ENCODE results near the gene CEP76.
"Not testable (repeated sequence)": the region's sequence is repeated elsewhere in the genome, so short reads cannot be mapped to it uniquely, and the experiment has no call there.

Gene CEP76

DNA sequence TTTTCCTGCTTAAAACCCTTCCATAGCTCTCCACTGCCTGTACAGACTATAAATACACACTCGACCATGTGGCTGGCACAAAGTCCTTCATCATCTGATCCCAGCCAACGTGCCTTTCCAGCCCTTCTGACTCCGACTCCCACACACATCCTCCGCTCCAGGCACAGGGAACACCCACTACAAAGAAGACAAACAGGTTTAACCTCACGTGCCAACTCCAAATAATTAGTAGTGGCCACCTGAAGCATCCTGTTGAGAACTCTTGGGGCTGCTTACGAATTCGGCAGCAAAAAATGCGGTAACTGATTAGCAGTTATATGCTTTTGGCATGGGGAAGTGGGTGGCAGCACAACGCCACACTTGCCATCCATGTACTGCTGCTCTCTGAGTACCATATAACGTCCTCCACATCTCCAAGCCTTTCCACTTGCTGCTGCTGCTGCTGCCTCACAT lies 56.7 kb downstream of the CEP76 start:
- no peak overlapping the region for H3K4me3 ChIP-seq (ENCODE audit: insufficient read depth, low read depth, low read length)
- 87 to 88% methylated on average over 10 of the region's 10 CpGs for WGBS, 2 experiments
- no peak overlapping the region for H3K27ac ChIP-seq (ENCODE audit: insufficient read depth, low read depth, low read length, poor library complexity, severe bottlenecking)
- no peaks in the 10 kb centered on the region for H3K9me3 ChIP-seq (ENCODE audit: control insufficient read depth, low read length)
- no peaks in the 10 kb centered on the region for H3K36me3 ChIP-seq (ENCODE audit: control insufficient read depth, insufficient read depth, low read length)
- H3K27me3 ChIP-seq (ENCODE audit: control insufficient read depth, insufficient read depth, low read length, poor library complexity, severe bottlenecking): no peaks in the 10 kb centered on the region
- H3K4me1 ChIP-seq (ENCODE audit: control insufficient read depth, insufficient read depth, low read length): no peaks in the 10 kb centered on the region

DNA sequence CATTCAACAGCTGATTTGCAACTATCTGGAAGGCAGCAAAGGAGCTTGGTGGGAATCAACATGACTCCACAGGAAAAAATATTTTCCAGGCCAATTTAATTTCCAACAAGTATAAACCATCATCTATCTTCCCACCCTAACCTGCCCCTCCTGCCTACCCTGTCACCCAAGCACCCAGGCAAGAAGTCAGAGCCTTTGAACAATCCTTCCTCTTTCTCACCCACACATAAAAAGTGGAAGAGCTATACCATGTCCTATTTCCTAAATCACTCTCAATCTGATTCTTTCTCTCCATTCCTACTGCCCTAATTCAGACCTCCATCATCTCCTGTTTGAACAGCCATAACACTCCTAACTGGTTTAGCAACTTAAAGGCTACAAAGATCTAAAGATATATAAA lies 57.3 kb downstream of the CEP76 start:
- Histone ChIP-seq H3K9me3 (ENCODE audit: control insufficient read depth, low read length) (no peaks in the 10 kb centered on the region), H3K4me3 (ENCODE audit: insufficient read depth, low read depth, low read length) (no peak overlapping the region), H3K4me1 (ENCODE audit: control insufficient read depth, insufficient read depth, low read length) (no peaks in the 10 kb centered on the region), H3K36me3 (ENCODE audit: control insufficient read depth, insufficient read depth, low read length) (no peaks in the 10 kb centered on the region), H3K27me3 (ENCODE audit: control insufficient read depth, insufficient read depth, low read length, poor library complexity, severe bottlenecking) (no peaks in the 10 kb centered on the region), H3K27ac (ENCODE audit: insufficient read depth, low read depth, low read length, poor library complexity, severe bottlenecking) (no peak overlapping the region)

DNA sequence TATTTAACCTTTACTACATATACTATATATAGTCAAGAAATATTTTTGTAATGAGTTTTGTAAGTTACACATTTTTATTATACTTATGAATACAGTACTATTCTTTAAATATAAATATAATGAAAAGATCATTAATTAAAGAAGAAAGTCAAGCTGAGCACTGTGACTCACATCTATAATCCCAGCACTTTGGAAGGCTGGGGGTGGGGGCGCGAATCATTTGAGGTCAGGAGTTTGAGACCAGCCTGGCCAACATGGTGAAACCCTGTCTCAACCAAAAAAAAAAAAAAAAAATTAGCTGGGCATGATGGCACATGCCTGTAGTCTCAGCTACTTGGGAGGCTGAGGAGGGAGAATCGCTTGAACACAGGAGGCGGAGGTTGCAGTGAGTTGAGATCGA lies 58.8 kb downstream of the CEP76 start:
- not testable (repeated sequence) for H3K9me3 ChIP-seq (ENCODE audit: control insufficient read depth, low read length); H3K27me3 ChIP-seq (ENCODE audit: control insufficient read depth, insufficient read depth, low read length, poor library complexity, severe bottlenecking); H3K36me3 ChIP-seq (ENCODE audit: control insufficient read depth, insufficient read depth, low read length); H3K4me3 ChIP-seq (ENCODE audit: insufficient read depth, low read depth, low read length); H3K27ac ChIP-seq (ENCODE audit: insufficient read depth, low read depth, low read length, poor library complexity, severe bottlenecking); H3K4me1 ChIP-seq (ENCODE audit: control insufficient read depth, insufficient read depth, low read length)
- 85 to 89% methylated on average over 5 of the region's 5 CpGs for WGBS, 2 experiments

DNA sequence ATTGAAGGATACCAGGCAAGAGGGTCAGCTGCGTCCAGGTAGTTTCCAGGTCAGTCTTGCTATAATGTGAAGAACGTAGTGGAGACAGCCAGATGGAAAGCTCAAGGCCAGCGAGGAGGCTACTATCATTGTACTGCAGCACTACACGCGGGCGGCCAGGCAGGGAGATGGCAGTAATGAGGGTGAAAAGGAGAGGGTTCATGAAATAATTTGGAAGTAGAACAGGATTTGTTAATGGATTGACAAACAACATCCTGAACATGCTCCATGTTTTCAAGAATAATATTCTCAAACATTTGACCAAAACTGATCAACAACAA lies 61.7 kb downstream of the CEP76 start:
- WGBS, 2 experiments: 87 to 89% methylated on average over 6 of the region's 6 CpGs
- H3K4me1 ChIP-seq (ENCODE audit: control insufficient read depth, insufficient read depth, low read length): no peaks in the 10 kb centered on the region
- H3K4me3 ChIP-seq (ENCODE audit: insufficient read depth, low read depth, low read length): no peak overlapping the region
- no peaks in the 10 kb centered on the region for H3K36me3 ChIP-seq (ENCODE audit: control insufficient read depth, insufficient read depth, low read length)
- H3K9me3 ChIP-seq (ENCODE audit: control insufficient read depth, low read length): no peaks in the 10 kb centered on the region
- no peaks in the 10 kb centered on the region for H3K27me3 ChIP-seq (ENCODE audit: control insufficient read depth, insufficient read depth, low read length, poor library complexity, severe bottlenecking)
- H3K27ac ChIP-seq (ENCODE audit: insufficient read depth, low read depth, low read length, poor library complexity, severe bottlenecking): no peak overlapping the region

DNA sequence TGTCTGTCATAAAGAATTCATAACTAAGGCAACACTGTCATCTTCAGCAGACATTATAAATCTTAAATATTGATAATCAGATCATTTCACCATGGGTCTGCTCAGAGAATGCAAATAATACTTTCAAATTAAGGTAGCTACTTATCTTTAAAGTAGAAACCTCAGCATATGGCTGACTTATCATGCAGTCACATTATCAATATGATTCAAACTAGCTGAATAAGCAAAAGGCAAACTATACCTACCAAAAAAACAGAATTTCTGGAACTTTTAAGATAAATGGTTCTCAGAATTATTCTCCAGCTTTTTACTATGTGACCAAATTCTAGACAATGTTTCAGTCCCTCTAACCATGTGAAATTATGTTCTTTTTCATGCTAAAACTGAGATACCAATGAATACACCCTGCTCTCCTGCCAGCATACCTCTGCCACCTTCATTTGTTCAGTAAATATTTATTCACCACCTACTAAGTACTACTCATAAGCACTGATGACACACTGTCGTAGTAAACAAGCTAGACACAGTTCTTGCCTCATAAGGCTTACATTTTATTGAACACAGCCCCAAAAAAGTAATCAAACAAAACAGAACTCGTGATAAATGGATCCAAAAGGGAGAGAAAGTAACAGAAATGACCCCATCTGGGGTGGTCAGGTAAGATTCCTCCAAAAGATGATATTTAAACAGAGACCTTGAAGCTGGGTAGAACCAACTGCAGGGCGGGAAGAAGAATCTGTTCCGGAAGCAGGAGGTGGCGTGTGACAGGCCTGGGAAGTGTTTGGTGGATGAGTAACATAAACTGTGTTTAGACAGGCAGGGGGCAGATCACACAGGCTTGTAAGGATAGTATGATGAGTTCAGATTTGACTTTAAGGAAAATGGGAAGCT lies 62.3 kb downstream of the CEP76 start:
- H3K9me3 ChIP-seq (ENCODE audit: control insufficient read depth, low read length): no peaks in the 10 kb centered on the region
- H3K36me3 ChIP-seq (ENCODE audit: control insufficient read depth, insufficient read depth, low read length): no peaks in the 10 kb centered on the region
- no peak overlapping the region for H3K27ac ChIP-seq (ENCODE audit: insufficient read depth, low read depth, low read length, poor library complexity, severe bottlenecking)
- no peaks in the 10 kb centered on the region for H3K27me3 ChIP-seq (ENCODE audit: control insufficient read depth, insufficient read depth, low read length, poor library complexity, severe bottlenecking)
- H3K4me3 ChIP-seq (ENCODE audit: insufficient read depth, low read depth, low read length): no peak overlapping the region
- no peaks in the 10 kb centered on the region for H3K4me1 ChIP-seq (ENCODE audit: control insufficient read depth, insufficient read depth, low read length)
- 73% methylated on average over 5 of the region's 5 CpGs for WGBS, 2 experiments

- no peak overlapping the region for H3K27ac ChIP-seq (ENCODE audit: insufficient read depth, low read depth, low read length, poor library complexity, severe bottlenecking)
- no peak overlapping the region for H3K4me3 ChIP-seq (ENCODE audit: insufficient read depth, low read depth, low read length)
- no peaks in the 10 kb centered on the region for H3K27me3 ChIP-seq (ENCODE audit: control insufficient read depth, insufficient read depth, low read length, poor library complexity, severe bottlenecking)
- H3K4me1 ChIP-seq (ENCODE audit: control insufficient read depth, insufficient read depth, low read length): no peaks in the 10 kb centered on the region
- H3K36me3 ChIP-seq (ENCODE audit: control insufficient read depth, insufficient read depth, low read length): no peaks in the 10 kb centered on the region
- WGBS, 2 experiments: 63 to 64% methylated on average over 3 of the region's 3 CpGs
- no peaks in the 10 kb centered on the region for H3K9me3 ChIP-seq (ENCODE audit: control insufficient read depth, low read length)
Measured at GRCh38 chr18:12638644-12639124, 63.8 kb downstream of the CEP76 start.

DNA sequence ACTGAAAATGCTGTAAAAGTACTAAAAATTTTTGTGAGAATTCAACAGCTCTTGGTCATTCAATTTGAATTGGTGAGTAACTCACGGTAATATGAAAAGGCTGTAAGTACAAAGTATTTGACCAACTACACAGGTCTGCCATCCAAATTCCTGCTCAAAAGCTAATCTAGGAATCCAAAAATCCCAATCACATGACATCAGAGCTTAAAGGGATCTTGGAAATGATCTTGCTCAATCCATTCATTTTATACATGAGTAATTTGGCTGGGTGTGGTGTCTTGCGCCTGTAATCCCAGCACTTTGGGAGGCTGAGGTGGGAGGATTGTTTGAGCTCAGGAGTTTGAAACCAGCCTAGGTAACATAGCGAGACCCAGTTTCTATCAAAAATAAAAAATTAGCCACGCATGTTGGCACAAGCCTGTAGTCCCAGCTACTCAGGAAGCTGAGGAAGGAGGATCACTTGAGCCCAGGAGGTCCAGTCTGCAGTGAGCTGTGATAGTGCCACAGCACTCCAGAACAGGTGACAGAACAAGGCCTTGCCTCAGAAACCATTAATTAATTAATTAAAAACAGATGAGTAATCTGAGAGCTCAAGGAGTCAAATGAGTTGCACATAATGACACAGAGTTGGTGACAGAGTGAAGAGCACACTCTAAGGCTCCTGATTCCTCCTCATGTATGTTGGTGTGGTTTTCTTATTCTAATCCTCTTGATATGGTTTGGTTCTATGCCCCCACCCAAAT lies 64.5 kb downstream of the CEP76 start:
- WGBS, 2 experiments: 90 to 93% methylated on average over 4 of the region's 4 CpGs
- H3K27me3 ChIP-seq (ENCODE audit: control insufficient read depth, insufficient read depth, low read length, poor library complexity, severe bottlenecking): no peaks in the 10 kb centered on the region
- no peak overlapping the region for H3K27ac ChIP-seq (ENCODE audit: insufficient read depth, low read depth, low read length, poor library complexity, severe bottlenecking)

GRCh38 chr18:12637393-12637792 lies 65.1 kb downstream of the CEP76 start:
- H3K27ac ChIP-seq (ENCODE audit: insufficient read depth, low read depth, low read length, poor library complexity, severe bottlenecking): no peak overlapping the region
- H3K36me3 ChIP-seq (ENCODE audit: control insufficient read depth, insufficient read depth, low read length): no peaks in the 10 kb centered on the region
- H3K9me3 ChIP-seq (ENCODE audit: control insufficient read depth, low read length): no peaks in the 10 kb centered on the region
- no peaks in the 10 kb centered on the region for H3K4me1 ChIP-seq (ENCODE audit: control insufficient read depth, insufficient read depth, low read length)
- 76 to 90% methylated on average over 2 to 3 of the region's 3 CpGs for WGBS, 2 experiments
- no peak overlapping the region for H3K4me3 ChIP-seq (ENCODE audit: insufficient read depth, low read depth, low read length)
- no peaks in the 10 kb centered on the region for H3K27me3 ChIP-seq (ENCODE audit: control insufficient read depth, insufficient read depth, low read length, poor library complexity, severe bottlenecking)

More for the DNA sequence above, 64.5 kb downstream of the CEP76 start:
- no peaks in the 10 kb centered on the region for H3K4me1 ChIP-seq (ENCODE audit: control insufficient read depth, insufficient read depth, low read length)
- H3K9me3 ChIP-seq (ENCODE audit: control insufficient read depth, low read length): no peaks in the 10 kb centered on the region
- H3K4me3 ChIP-seq (ENCODE audit: insufficient read depth, low read depth, low read length): no peak overlapping the region
- H3K36me3 ChIP-seq (ENCODE audit: control insufficient read depth, insufficient read depth, low read length): no peaks in the 10 kb centered on the region

DNA sequence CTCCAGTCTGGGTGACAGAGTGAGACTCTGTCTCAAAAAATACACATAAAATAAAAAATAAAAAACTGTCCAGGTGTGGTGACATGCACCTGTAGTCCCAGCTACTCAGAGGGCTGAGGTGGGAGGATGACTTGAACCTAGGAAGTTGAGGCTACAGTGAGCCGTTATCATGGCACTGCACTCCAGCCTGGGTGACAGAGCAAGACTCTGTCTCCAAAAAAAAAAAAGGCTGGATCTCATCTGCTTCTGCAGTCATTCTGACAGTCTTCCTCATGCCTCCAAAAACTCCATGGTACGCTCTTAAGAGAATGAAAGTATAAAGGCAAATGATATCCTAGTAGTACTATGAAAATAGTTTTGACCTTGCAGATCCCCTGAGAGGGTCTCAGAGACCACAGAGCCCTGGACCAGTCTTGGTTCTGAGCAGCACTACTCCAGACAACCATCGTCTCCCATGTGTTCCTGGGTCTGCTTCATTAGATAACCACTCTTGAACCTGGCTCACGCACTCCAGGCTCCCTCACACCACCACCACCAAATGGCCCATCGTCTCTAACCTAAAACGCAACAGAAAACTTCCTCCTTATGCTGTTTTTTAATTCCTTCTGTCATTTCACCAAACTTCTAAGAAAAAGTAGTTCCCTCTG lies 70.6 kb downstream of the CEP76 start:
- H3K4me3 ChIP-seq (ENCODE audit: insufficient read depth, low read depth, low read length): no peak overlapping the region
- no peaks in the 10 kb centered on the region for H3K9me3 ChIP-seq (ENCODE audit: control insufficient read depth, low read length)
- no peaks in the 10 kb centered on the region for H3K36me3 ChIP-seq (ENCODE audit: control insufficient read depth, insufficient read depth, low read length)
- H3K27ac ChIP-seq (ENCODE audit: insufficient read depth, low read depth, low read length, poor library complexity, severe bottlenecking): no peak overlapping the region
- H3K4me1 ChIP-seq (ENCODE audit: control insufficient read depth, insufficient read depth, low read length): no peaks in the 10 kb centered on the region
- WGBS, 2 experiments: 67 to 69% methylated on average over 6 of the region's 6 CpGs
- H3K27me3 ChIP-seq (ENCODE audit: control insufficient read depth, insufficient read depth, low read length, poor library complexity, severe bottlenecking): no peaks in the 10 kb centered on the region

DNA sequence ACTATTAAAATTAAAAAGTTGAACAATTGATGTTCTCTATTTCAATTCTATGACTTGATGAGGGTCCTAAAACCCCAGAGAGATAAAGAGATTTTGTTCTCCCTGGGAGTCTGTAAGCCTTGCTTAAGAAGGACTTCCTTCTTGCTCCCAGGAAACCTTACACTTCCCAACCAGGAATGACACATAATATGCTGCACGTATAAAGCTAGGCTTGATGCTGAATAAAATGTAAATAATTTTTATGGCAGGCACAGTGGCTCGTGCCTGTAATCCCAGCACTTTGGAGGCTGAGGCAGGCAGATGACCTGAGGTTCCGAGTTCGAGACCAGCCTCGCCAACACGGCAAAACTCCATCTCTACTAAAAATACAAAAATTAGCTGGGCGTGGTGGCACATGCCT lies 72.4 kb downstream of the CEP76 start:
- Histone ChIP-seq H3K9me3 (ENCODE audit: control insufficient read depth, low read length) (no peaks in the 10 kb centered on the region), H3K4me3 (ENCODE audit: insufficient read depth, low read depth, low read length) (no peak overlapping the region), H3K27ac (ENCODE audit: insufficient read depth, low read depth, low read length, poor library complexity, severe bottlenecking) (no peak overlapping the region), H3K4me1 (ENCODE audit: control insufficient read depth, insufficient read depth, low read length) (no peaks in the 10 kb centered on the region), H3K36me3 (ENCODE audit: control insufficient read depth, insufficient read depth, low read length) (no peaks in the 10 kb centered on the region), H3K27me3 (ENCODE audit: control insufficient read depth, insufficient read depth, low read length, poor library complexity, severe bottlenecking) (no peaks in the 10 kb centered on the region)
- WGBS, 2 experiments: 81 to 87% methylated on average over 7 of the region's 7 CpGs

All from ectodermal cell (in vitro differentiated cells).